Osteoblast (primary cell): ENCODE measurements around the gene C2CD2. TPM values are rescaled to one million over a fixed set of nuclear protein-coding genes. Genes with fewer than 3 reads are reported as not detected.

Experiments
- DNase-seq: peaks from one replicate; pipeline ENCODE4 v3.0.0; 2011; ENCODE audit warnings: low spot score, mixed read lengths; ENCODE audit not compliant: insufficient read length; ENCODE audit errors: missing footprints
- H2AFZ ChIP-seq: 2 replicates; pipeline ENCODE4 v1.6.0; 2011; ENCODE audit warnings: mild to moderate bottlenecking, low read length
- H3K27ac ChIP-seq: 2 replicates; pipeline ENCODE4 v1.5.1; 2011; ENCODE audit warnings: mild to moderate bottlenecking, low read depth, low read length, moderate library complexity
- H3K27me3 ChIP-seq: 2 replicates; pipeline ENCODE4 v1.6.0; 2012; ENCODE audit warnings: mild to moderate bottlenecking, control low read depth, inconsistent platforms, low read length, moderate library complexity; ENCODE audit not compliant: insufficient read depth
- H3K36me3 ChIP-seq: 2 replicates; pipeline ENCODE4 v1.5.1; 2011; ENCODE audit warnings: mild to moderate bottlenecking, low read length, control low read depth, moderate library complexity; ENCODE audit not compliant: insufficient read depth
- H3K4me1 ChIP-seq: 2 replicates; pipeline ENCODE4 v1.5.1; 2011; ENCODE audit warnings: mild to moderate bottlenecking, low read length, control low read depth, moderate library complexity; ENCODE audit not compliant: insufficient read depth
- H3K4me2 ChIP-seq: 2 replicates; pipeline ENCODE4 v1.6.0; 2011; ENCODE audit warnings: mild to moderate bottlenecking, low read length; ENCODE audit not compliant: insufficient read depth
- H3K4me3 ChIP-seq: fragments of 200-600 bp; sonication (generic); 3 replicates; pipeline ENCODE4 v1.5.1; 2012; ENCODE audit warnings: mild to moderate bottlenecking, low read length, inconsistent platforms; ENCODE audit not compliant: insufficient read depth
- H3K79me2 ChIP-seq: 2 replicates; pipeline ENCODE4 v1.6.0; 2012; ENCODE audit warnings: mild to moderate bottlenecking, low read length, control low read depth, inconsistent platforms; ENCODE audit not compliant: insufficient read depth
- H3K9me3 ChIP-seq: 2 replicates; pipeline ENCODE4 v1.5.1; 2011; ENCODE audit warnings: low read depth, low read length, control low read depth
- H4K20me1 ChIP-seq: 2 replicates; pipeline ENCODE4 v1.6.0; 2012; ENCODE audit warnings: mild to moderate bottlenecking, low read length, control low read depth; ENCODE audit not compliant: insufficient read depth
- total RNA-seq: library from RNA; depleted of rRNA; stranded (reverse); fragments of >200 nt; gene quantifications from 2 replicates; pipeline ENCODE4 v1.2.3, GENCODE V29; 2012
- TF ChIP-seq, protein P1 (sequence below): IDR thresholded peaks from 2 replicates; pipeline ENCODE4 v1.5.1; 2011; ENCODE audit warnings: mild to moderate bottlenecking, low read depth, low read length, moderate library complexity; ENCODE audit errors: extremely low read depth

C2CD2 gene
- total RNA-seq, 1 donor, result 40.9 TPM

DNA sequence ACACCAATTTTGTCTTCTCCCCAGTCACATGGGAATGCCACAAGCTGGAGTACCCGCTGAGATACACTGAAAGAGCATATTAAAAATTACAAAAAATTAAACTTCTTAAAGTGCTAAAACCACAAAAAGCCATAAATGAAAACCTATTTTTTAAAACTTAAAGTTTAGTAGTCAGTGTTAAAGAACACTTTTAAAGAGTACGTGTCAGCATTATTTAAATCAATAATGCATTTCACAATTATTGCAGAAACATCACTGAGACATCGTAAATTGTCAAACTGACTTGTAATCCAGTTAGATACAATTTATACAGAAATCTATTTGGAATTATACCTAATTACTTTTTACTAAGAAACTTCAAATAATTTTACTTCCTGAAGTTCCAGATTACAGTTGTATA is 33.5 kb upstream of the C2CD2 start:
- H4K20me1 ChIP-seq, result no peaks in the 10 kb centered on the region
- no peak overlapping the region for H3K4me2 ChIP-seq
- TF ChIP-seq, protein P1, sequence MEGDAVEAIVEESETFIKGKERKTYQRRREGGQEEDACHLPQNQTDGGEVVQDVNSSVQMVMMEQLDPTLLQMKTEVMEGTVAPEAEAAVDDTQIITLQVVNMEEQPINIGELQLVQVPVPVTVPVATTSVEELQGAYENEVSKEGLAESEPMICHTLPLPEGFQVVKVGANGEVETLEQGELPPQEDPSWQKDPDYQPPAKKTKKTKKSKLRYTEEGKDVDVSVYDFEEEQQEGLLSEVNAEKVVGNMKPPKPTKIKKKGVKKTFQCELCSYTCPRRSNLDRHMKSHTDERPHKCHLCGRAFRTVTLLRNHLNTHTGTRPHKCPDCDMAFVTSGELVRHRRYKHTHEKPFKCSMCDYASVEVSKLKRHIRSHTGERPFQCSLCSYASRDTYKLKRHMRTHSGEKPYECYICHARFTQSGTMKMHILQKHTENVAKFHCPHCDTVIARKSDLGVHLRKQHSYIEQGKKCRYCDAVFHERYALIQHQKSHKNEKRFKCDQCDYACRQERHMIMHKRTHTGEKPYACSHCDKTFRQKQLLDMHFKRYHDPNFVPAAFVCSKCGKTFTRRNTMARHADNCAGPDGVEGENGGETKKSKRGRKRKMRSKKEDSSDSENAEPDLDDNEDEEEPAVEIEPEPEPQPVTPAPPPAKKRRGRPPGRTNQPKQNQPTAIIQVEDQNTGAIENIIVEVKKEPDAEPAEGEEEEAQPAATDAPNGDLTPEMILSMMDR, result no peak
- H2AFZ ChIP-seq, result no peak overlapping the region
- H3K4me3 ChIP-seq, result no peak overlapping the region
- no peaks in the 10 kb centered on the region for H3K27me3 ChIP-seq
- no peak overlapping the region for H3K27ac ChIP-seq
- DNase-seq, result no peak
- H3K79me2 ChIP-seq, result no peaks in the 10 kb centered on the region
- peaks cover 17% of the 10 kb centered on the region for H3K36me3 ChIP-seq
- no peaks in the 10 kb centered on the region for H3K9me3 ChIP-seq
- no peaks in the 10 kb centered on the region for H3K4me1 ChIP-seq

DNA sequence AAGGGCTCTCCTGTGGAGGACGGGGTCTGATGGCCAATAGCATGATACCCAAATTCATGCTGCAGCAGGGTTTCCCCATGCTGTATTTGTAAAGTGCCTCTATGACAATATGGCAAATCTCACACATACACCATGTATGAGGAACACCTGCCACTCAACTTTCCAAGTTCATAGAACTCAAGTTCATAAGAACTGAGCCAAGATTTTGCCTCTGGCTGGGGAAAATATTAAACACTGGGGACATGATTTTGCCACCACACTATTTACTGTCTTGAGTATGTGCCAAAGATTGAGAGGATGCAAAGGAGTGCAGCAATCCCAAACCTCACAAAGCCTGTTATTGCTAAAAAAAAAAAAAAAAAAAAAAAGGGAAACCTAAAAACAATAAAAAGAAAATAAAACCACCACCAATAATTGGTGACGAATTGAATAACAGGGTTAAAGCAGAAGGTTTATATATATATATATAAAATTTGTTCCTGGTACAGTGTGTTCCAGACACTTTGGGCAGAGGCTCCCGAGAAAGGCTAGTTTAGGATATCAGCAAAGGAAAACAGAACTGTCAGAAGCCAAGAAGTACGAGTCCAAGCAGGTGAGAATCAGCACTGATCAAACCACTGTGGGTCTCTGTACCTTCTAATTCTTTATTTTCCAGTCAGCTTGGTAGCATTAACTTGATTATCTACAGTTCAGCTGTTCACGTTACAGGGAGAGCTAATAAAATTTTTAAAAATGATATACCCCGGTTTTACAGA is 32.0 kb upstream of the C2CD2 start:
- Histone ChIP-seq H3K79me2 (no peaks in the 10 kb centered on the region), H3K9me3 (no peaks in the 10 kb centered on the region), H3K4me2 (no peak overlapping the region), H4K20me1 (no peaks in the 10 kb centered on the region), H3K27me3 (no peaks in the 10 kb centered on the region), H2AFZ (no peak overlapping the region), H3K4me3 (no peak overlapping the region), H3K4me1 (no peaks in the 10 kb centered on the region), H3K27ac (no peak overlapping the region), H3K36me3 (peaks cover 3% of the 10 kb centered on the region)
- no peak for DNase-seq
- TF ChIP-seq, protein P1, result no peak

DNA sequence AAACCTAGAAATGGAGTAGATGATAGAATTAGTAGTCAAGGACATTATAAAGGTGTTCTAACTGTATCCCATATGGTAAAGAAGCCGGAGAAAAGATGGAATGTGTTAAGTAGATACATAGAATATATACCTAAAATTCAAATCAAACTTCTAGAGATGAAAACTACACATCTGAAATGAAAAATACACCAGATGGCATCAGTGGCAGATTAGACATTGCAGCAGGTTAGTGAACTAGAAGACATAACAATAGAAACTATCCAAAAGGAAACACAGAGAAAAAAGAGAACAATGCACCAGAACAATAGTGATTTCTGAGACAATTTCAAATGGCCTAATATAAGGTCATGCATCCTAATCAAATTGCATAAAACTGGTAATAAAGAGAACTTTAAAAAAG is 29.4 kb upstream of the C2CD2 start:
- H3K4me3 ChIP-seq, result no peak overlapping the region
- H3K4me1 ChIP-seq, result no peaks in the 10 kb centered on the region
- H3K27ac ChIP-seq, result no peak overlapping the region
- no peaks in the 10 kb centered on the region for H4K20me1 ChIP-seq
- TF ChIP-seq, protein P1, result no peak
- H3K27me3 ChIP-seq, result no peaks in the 10 kb centered on the region
- no peaks in the 10 kb centered on the region for H3K36me3 ChIP-seq
- H3K79me2 ChIP-seq, result no peaks in the 10 kb centered on the region
- H3K9me3 ChIP-seq, result no peaks in the 10 kb centered on the region
- no peak overlapping the region for H2AFZ ChIP-seq
- DNase-seq, result no peak
- H3K4me2 ChIP-seq, result no peak overlapping the region

DNA sequence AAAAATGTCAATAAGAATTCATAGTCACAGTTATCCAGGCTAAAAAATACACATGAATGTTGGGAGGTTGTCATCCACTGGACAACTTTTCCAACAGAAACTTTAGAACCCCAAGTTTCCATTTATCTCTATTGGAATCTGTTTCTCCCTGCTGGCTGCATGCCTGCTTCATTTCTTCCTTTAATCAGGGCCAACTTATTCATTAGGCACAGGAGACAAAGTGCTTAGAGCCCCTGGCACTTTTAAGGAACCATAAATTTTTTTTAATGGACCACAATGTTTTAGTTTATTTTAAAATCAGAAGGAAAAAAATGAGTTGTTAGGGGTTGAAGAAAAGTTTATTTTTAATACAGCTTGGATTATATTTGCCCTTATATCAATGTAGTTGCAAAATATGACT is 26.7 kb upstream of the C2CD2 start:
- no peak overlapping the region for H3K4me2 ChIP-seq
- DNase-seq, result no peak
- no peak overlapping the region for H2AFZ ChIP-seq
- H4K20me1 ChIP-seq, result no peaks in the 10 kb centered on the region
- H3K4me1 ChIP-seq, result no peaks in the 10 kb centered on the region
- no peaks in the 10 kb centered on the region for H3K9me3 ChIP-seq
- H3K4me3 ChIP-seq, result no peak overlapping the region
- TF ChIP-seq, protein P1, result no peak
- H3K27me3 ChIP-seq, result no peaks in the 10 kb centered on the region
- H3K27ac ChIP-seq, result no peak overlapping the region
- H3K36me3 ChIP-seq, result no peaks in the 10 kb centered on the region
- H3K79me2 ChIP-seq, result no peaks in the 10 kb centered on the region
